Measurements from ENCODE around the gene CKB. TPM values are rescaled to one million over a fixed set of nuclear protein-coding genes. Genes with fewer than 3 reads are reported as not detected.
A peak's percentile ranks its signal among the peaks of the same experiment; 100 is the strongest.

CKB gene
- total RNA-seq, 4 donors from 2014 or later, result 75.6 to 249 (median 141) TPM

DNA sequence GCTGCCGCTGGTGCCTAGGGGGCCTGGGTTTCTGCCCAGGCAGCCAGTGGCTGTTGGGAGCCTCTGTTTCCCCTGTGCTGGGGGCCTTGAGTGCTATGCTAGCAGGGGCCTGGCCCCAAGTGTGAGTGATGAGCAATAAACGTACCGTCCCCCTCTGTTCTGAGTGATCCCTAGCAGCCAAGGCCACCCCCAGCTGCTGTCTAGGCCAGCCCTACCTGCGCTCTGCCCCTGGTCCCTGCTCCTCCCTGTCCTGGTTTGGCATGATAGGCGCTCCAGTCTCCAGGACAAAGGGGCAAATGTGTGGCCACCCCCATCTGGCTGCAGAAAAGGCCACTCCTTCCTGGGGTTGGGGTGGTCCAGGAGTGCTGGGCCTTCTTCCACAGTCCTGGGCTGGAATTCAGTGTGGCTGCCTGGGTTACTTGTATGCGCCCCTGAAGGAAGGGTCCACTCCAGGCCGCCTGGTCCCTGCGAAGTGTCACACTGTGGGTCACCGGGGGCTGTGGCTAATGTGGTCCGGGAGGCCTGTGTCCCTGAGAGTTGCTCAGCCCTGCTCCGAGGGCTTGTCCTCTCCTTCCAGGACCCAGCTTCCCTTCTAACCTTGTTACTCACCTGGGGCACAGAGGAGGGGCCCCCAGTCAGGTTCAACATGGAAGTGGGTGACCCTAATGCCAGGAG lies 13.4 kb upstream of the CKB start:
- Histone ChIP-seq H3K27me3 (no peaks in the 10 kb centered on the region), H3K4me1 (peaks cover 3 to 69% (median 28%) of the 10 kb centered on the region in 4 donors), H3K9me3 (no peaks in the 10 kb centered on the region), H3K27ac (peak overlapping the region in 3 of 4 donors; percentile 9 to 70 (median 53)), H3K36me3 (peaks cover 0 to 58% (median 0%) of the 10 kb centered on the region in 3 donors), H3K4me3 (no peak overlapping the region)
- DNase-seq (ENCODE audit: low spot score in 2 of 2), result no peak
- WGBS, 2 donors, result 80 to 100% methylated on average over 1 to 11 of the region's 11 CpGs
- TF ChIP-seq EP300 (IDR thresholded peaks at IDR 0.05) (no peak), POLR2A (IDR thresholded peaks at IDR 0.05) (no peak)
- TF ChIP-seq, protein P1, sequence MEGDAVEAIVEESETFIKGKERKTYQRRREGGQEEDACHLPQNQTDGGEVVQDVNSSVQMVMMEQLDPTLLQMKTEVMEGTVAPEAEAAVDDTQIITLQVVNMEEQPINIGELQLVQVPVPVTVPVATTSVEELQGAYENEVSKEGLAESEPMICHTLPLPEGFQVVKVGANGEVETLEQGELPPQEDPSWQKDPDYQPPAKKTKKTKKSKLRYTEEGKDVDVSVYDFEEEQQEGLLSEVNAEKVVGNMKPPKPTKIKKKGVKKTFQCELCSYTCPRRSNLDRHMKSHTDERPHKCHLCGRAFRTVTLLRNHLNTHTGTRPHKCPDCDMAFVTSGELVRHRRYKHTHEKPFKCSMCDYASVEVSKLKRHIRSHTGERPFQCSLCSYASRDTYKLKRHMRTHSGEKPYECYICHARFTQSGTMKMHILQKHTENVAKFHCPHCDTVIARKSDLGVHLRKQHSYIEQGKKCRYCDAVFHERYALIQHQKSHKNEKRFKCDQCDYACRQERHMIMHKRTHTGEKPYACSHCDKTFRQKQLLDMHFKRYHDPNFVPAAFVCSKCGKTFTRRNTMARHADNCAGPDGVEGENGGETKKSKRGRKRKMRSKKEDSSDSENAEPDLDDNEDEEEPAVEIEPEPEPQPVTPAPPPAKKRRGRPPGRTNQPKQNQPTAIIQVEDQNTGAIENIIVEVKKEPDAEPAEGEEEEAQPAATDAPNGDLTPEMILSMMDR (IDR thresholded peaks at IDR 0.05), result no peak

GRCh38 chr14:103535081-103535890 lies 12.7 kb upstream of the CKB start:
- Histone ChIP-seq H3K4me1 (peaks cover under 1 to 69% (median 25%) of the 10 kb centered on the region in 4 donors), H3K36me3 (peaks cover 0 to 65% (median 0%) of the 10 kb centered on the region in 3 donors), H3K4me3 (no peak overlapping the region), H3K9me3 (no peaks in the 10 kb centered on the region), H3K27ac (peak overlapping the region in 3 of 4 donors; percentile 9 to 70 (median 53)), H3K27me3 (no peaks in the 10 kb centered on the region)
- 58 to 74% methylated on average over 13 to 14 of the region's 21 CpGs for WGBS, 2 donors
- TF ChIP-seq, protein P1 (IDR thresholded peaks at IDR 0.05), result no peak
- TF ChIP-seq POLR2A (IDR thresholded peaks at IDR 0.05) (no peak), EP300 (IDR thresholded peaks at IDR 0.05) (no peak)
- DNase-seq (ENCODE audit: low spot score in 2 of 2), result no peak

DNA sequence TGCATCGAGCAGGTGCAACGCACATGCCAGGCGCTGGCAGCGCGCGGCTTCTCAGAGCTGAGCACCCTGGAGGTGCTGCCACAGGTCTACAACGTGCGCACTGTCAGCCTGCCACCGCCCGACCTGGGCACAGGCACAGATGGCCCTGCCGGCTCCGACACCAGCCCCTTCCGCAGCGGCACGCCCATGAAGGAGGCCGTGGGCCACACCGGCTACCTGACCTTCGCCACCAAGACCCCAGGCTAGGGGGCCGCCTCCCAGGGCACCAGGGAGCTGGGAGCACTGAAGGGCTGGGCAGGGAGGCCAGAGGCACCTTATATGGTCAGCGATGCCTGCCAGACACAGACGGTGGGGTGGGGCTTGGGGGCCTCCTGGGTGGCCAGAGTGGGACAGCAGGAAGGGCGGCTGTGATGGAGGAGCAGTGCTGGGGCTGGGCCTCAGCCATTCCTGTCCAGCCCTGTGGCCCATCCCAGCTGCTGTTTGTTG lies 12.0 kb upstream of the CKB start:
- H3K36me3 ChIP-seq, result peaks cover 0 to 65% (median 0%) of the 10 kb centered on the region in 3 donors
- peak overlapping the region in 2 of 4 donors; percentile 9 to 53 for H3K27ac ChIP-seq
- DNase-seq (ENCODE audit: low spot score in 2 of 2), result no peak
- no peaks in the 10 kb centered on the region for H3K27me3 ChIP-seq
- no peak overlapping the region for H3K4me3 ChIP-seq
- 84 to 86% methylated on average over 12 to 21 of the region's 22 CpGs for WGBS, 2 donors
- TF ChIP-seq POLR2A (IDR thresholded peaks at IDR 0.05) (no peak), EP300 (IDR thresholded peaks at IDR 0.05) (no peak)
- TF ChIP-seq, protein P1 (IDR thresholded peaks at IDR 0.05), result no peak
- peaks cover 0 to 69% (median 26%) of the 10 kb centered on the region in 4 donors for H3K4me1 ChIP-seq
- H3K9me3 ChIP-seq, result no peaks in the 10 kb centered on the region

DNA sequence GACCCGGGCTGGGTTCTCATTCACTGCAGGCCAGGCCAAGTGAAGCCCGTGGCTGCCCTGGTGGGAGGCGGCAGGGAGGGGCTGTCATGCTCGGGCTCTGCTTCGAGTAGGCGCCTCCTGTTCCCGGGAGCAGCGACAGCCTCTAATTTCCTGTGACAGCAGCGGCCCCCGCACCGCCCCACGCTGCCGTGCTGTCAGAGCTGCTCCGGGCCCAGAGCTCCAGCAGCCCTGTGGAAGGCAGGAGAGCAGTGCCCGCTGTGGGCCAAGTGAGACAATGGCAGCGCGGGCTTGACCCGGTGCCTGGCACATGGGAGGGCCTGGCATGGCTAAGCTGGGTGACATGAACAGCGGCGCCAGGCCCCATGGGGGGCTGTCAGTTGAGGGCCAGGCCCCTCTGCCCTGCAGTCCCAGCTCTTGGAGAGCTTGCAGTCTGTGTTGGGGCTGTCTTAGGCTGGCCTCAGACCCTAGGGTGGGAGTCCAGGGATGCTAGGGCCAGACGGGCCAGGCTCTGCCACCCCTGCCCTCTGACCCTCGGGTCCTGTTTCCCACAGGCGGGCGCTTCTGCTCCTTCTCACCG lies 11.5 kb upstream of the CKB start:
- Histone ChIP-seq H3K36me3 (peaks cover 0 to 65% (median 0%) of the 10 kb centered on the region in 3 donors), H3K9me3 (no peaks in the 10 kb centered on the region), H3K27me3 (no peaks in the 10 kb centered on the region), H3K27ac (peak overlapping the region in 2 of 4 donors; percentile 44 to 53), H3K4me1 (peaks cover 0 to 68% (median 25%) of the 10 kb centered on the region in 4 donors), H3K4me3 (no peak overlapping the region)
- no peak for DNase-seq (ENCODE audit: low spot score in 2 of 2)
- TF ChIP-seq POLR2A (IDR thresholded peaks at IDR 0.05) (no peak), EP300 (IDR thresholded peaks at IDR 0.05) (no peak)
- TF ChIP-seq, protein P1 (IDR thresholded peaks at IDR 0.05), result no peak
- 85 to 97% methylated on average over 10 to 16 of the region's 25 CpGs for WGBS, 2 donors
